ENCODE measurements around the gene CBX6.

Gene CBX6

DNA sequence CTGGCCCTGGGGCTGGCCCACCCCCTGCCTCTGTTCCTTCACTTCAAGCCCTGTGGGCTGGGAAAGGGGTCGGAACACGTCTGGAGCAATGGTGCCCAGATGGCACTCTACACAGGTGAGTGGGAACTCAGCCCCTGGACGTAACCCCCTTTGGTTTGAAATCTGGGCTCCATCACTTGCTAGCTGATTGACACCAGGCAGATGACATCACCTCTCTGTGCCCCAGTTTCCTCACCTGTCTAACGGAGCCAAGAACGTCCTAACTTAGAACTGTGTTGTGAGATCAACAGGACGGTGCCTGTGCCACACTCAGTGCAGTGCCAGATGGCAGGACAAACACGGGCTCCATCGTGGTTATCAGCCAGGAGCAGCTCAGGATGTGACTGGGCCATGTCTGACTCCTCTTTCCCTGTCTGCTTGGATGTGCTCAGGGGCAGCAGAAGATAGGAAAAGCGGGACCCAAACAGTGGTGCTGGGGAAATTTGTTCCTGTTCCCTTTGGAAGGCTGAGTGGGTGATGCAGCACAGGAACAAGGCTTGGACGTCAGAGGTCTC lies 52.6 kb downstream of the CBX6 start:
- DNase-seq (ENCODE audit: low read depth in 2 of 2) = no peak

GRCh38 chr22:38817196-38817595 lies 54.8 kb downstream of the CBX6 start:
- DNase-seq (ENCODE audit: low read depth in 2 of 2) = no peak

- no peak for DNase-seq (ENCODE audit: low read depth in 2 of 2)
These were observed 56.2 kb downstream of the CBX6 start for GRCh38 chr22:38815842-38816241.

Measured in stimulated activated CD8-positive, alpha-beta memory T cell treated with anti-CD3 and anti-CD28 coated beads, Interleukin-15, amount 100 ng/mL, for 48 hours (primary cell).